Heart left ventricle (tissue), 16 donors: ENCODE results near the gene CYP4Z1. TPM values are rescaled to one million over a fixed set of nuclear protein-coding genes. Genes with fewer than 3 reads are reported as not detected.

Experiments used
- ATAC-seq, 4 donors: fragments of 200-7000 bp; cut with Tn5 transposase; one replicate each; pipeline ENCODE4 v1.9.1; 2020 to 2022; ENCODE audit warnings: moderate library complexity in 4 of 4, mild to moderate bottlenecking in 3 of 4, moderate number of reproducible peaks in 1 of 4
- DNase-seq, 5 donors: peaks; one replicate each; pipeline ENCODE4 v3.0.0-alpha.2; 2020
- H3K27ac ChIP-seq, 12 donors: fragments of 200-600 bp; sonication (generic) in 4 of 12; one replicate each; pipeline versions ENCODE4 v1.5.0 to v1.8.0; 2016 to 2022; ENCODE audit warnings: mild to moderate bottlenecking in 2 of 12
- H3K27me3 ChIP-seq, 9 donors: fragments of 200-600 bp; sonication (generic) in 2 of 9; one replicate each; pipeline versions ENCODE4 v1.5.1 to v1.8.0; 2016 to 2022; ENCODE audit warnings: mild to moderate bottlenecking in 3 of 9
- H3K36me3 ChIP-seq, 9 donors: fragments of 200-600 bp; sonication (generic) in 2 of 9; one replicate each; pipeline versions ENCODE4 v1.5.0 to v1.8.0; 2018 to 2022; ENCODE audit warnings: mild to moderate bottlenecking in 2 of 9
- H3K4me1 ChIP-seq, 12 donors: fragments of 200-600 bp; sonication (generic) in 4 of 12; one replicate each; pipeline versions ENCODE4 v1.5.0 to v1.8.0; 2016 to 2022; ENCODE audit warnings: mild to moderate bottlenecking in 3 of 12
- H3K4me3 ChIP-seq, 12 donors: fragments of 200-600 bp; sonication (generic) in 4 of 12; one replicate each; pipeline versions ENCODE4 v1.5.0 to v1.8.0; 2017 to 2022; ENCODE audit warnings: mild to moderate bottlenecking in 9 of 12, moderate library complexity in 4 of 12
- H3K9me3 ChIP-seq, 12 donors: fragments of 200-600 bp; sonication (generic) in 4 of 12; one replicate each; pipeline versions ENCODE4 v1.5.0 to v1.8.0; 2016 to 2022; ENCODE audit warnings: mild to moderate bottlenecking in 1 of 12
- CTCF ChIP-seq, 12 donors: fragments of 200-600 bp; sonication (generic) in 4 of 12; IDR thresholded peaks; one replicate each; pipeline versions ENCODE4 v1.5.0 to v1.8.0; 2018 to 2022; ENCODE audit warnings: antibody characterized with exemption in 12 of 12, mild to moderate bottlenecking in 5 of 12
- POLR2A ChIP-seq, 2 donors: fragments of 450-650 bp; IDR thresholded peaks; one replicate each; pipeline ENCODE4 v1.6.1; 2017; ENCODE audit warnings: antibody characterized with exemption in 2 of 2, mild to moderate bottlenecking in 2 of 2, moderate library complexity in 2 of 2
- WGBS, 4 donors: extraction: QIAGEN DNeasy Blood & Tissue Kit in 2 of 4; methylation state at CpG; one replicate each; pipeline versions ENCODE4 v1.1.5 to v1.1.7; 2013 to 2018; 5-methylcytosine and 5-hydroxymethylcytosine counted together
- intact Hi-C, 10 donors: fragments of 100-400 bp; cut with DNase I; formaldehyde crosslinking; loops; one replicate each; pipeline versions ENCODE4 v1.11.1 to v1.14.2; 2022
- polyA plus RNA-seq, 2 donors: library from polyadenylated mRNA; stranded (reverse); fragments of 200-250 nt; gene quantifications; one replicate each; pipeline ENCODE4 v1.2.3, GENCODE V29; 2013
- total RNA-seq, 9 donors: library from RNA; depleted of rRNA in 2 of 9; stranded (reverse); fragments of >200 nt in 2 of 9; fragmentation: NEBNext Ultra II Directional in 3 of 9; extraction: Animal tissue kit (Norgen Biotek cat#: 25700) in 3 of 9; gene quantifications; one replicate each; pipeline versions ENCODE4 v1.1.0 to v1.2.4, GENCODE V29; 2016 to 2023
- donor health status: ischemic (EF 13 %, LVEDD 7.1; RV severe dilation, severe dysfunction).
- donor health status: healthy with polysubstance abuse.
- donor health status: DM: no; HTN: yes; CAD: no.
- donor health status: DM: no; HTN: no; CAD: no.
- donor health status: ischemic (EF 25% LVEDD 6.9; RV normal size, moderate dysfunction).
- donor health status: ischemic (EF 25% LVEDD 5.7; RV mildly dilated, moderate dysfunction).
- donor health status: healthy.
- donor health status: DM: yes; HTN: yes; CAD: no.
- donor health status: ischemic (EF 35%, LVEDD 5.7; RV mildly dilated, moderate dysfunction).
- donor health status: nonischemic (EF 11% LVEDD 7.7; RV severe dilation, severe dysfunction).
- donor health status: DM: yes; HTN: yes; CAD: no.
- donor health status: PGD.
- donor health status: ischemic (EF 29% LVEDD 5.4; RV normal size, mild dysfunction).
- donor health status: nonischemic (EF 23%, LVEDD 6.1; RV moderate dilation, normal function).

Gene CYP4Z1
- total and polyA plus RNA-seq, 11 donors = 0.04 to 0.79 (median 0.31) TPM; not detected in 2

GRCh38 chr1:47161298-47162040 is 94.4 kb downstream of the CYP4Z1 start:
- TF ChIP-seq CTCF (IDR thresholded peaks at IDR 0.05) = no peak
- TF ChIP-seq POLR2A (IDR thresholded peaks at IDR 0.05) = no peak
- H3K27me3 ChIP-seq = peaks cover 0 to 10% (median 0%) of the 10 kb centered on the region in 9 donors
- peaks cover 0 to 3% (median 0%) of the 10 kb centered on the region in 12 donors for H3K9me3 ChIP-seq
- no peak overlapping the region for H3K4me3 ChIP-seq
- no peaks in the 10 kb centered on the region for H3K36me3 ChIP-seq
- WGBS, 4 donors = 61 to 71% (median 70%) methylated on average over 4 to 5 of the region's 5 CpGs
- H3K4me1 ChIP-seq = no peaks in the 10 kb centered on the region
- DNase-seq (no peak), ATAC-seq (no peak)
- intact Hi-C loops = no loop called here
- H3K27ac ChIP-seq = no peak overlapping the region

GRCh38 chr1:47164552-47164951 is 97.5 kb downstream of the CYP4Z1 start:
- Histone ChIP-seq H3K4me1 (no peaks in the 10 kb centered on the region), H3K27ac (no peak overlapping the region), H3K4me3 (no peak overlapping the region), H3K36me3 (no peaks in the 10 kb centered on the region), H3K9me3 (peaks cover 0 to 3% (median 0%) of the 10 kb centered on the region in 12 donors), H3K27me3 (peaks cover 0 to 10% (median 0%) of the 10 kb centered on the region in 9 donors)
- DNase-seq (no peak), ATAC-seq (no peak)
- TF ChIP-seq POLR2A (IDR thresholded peaks at IDR 0.05) (no peak), CTCF (IDR thresholded peaks at IDR 0.05) (no peak)
- intact Hi-C loops = no loop called here

Other genes starting within 250 kb of the CYP4Z1 start
- gene CYP4A11, start 125.8 kb upstream of the CYP4Z1 start, total RNA-seq = under 1 TPM in 1 of 9 donors, not detected in 8; 0.18 TPM
- under 1 TPM in 1 of 2 donors, not detected in 1; 0.06 TPM for gene CYP4A11, start 125.8 kb upstream of the CYP4Z1 start, polyA plus RNA-seq
- gene CYP4X1, start 43.6 kb upstream of the CYP4Z1 start, total RNA-seq = 1 to 10 TPM in 5 of 9 donors, under 1 TPM in 4; 0.81 to 4.2 (median 1.6) TPM
- 1 to 10 TPM; 1.3 to 2.2 TPM for gene CYP4X1, start 43.6 kb upstream of the CYP4Z1 start, polyA plus RNA-seq
- under 1 TPM in 1 of 9 donors, not detected in 8; 0.75 TPM for gene CYP4A22, start 70.2 kb downstream of the CYP4Z1 start, total RNA-seq
- gene CYP4A22, start 70.2 kb downstream of the CYP4Z1 start, polyA plus RNA-seq = under 1 TPM in 1 of 2 donors, not detected in 1; 0.08 TPM
- gene PDZK1IP1, start 122.8 kb downstream of the CYP4Z1 start, total RNA-seq = 1 to 10 TPM in 1 of 9 donors, under 1 TPM in 1, not detected in 7; 0.56 to 7.1 TPM
- not detected for gene PDZK1IP1, start 122.8 kb downstream of the CYP4Z1 start, polyA plus RNA-seq
- gene TAL1, start 165.0 kb downstream of the CYP4Z1 start, total RNA-seq = 1 to 10 TPM; 1.8 to 3.9 (median 3.4) TPM
- 1 to 10 TPM; 2.7 to 2.9 TPM for gene TAL1, start 165.0 kb downstream of the CYP4Z1 start, polyA plus RNA-seq
- 1 to 10 TPM in 2 of 9 donors, under 1 TPM in 7; 0.30 to 3.1 (median 0.81) TPM for gene STIL, start 246.9 kb downstream of the CYP4Z1 start, total RNA-seq
- gene STIL, start 246.9 kb downstream of the CYP4Z1 start, polyA plus RNA-seq = under 1 TPM; 0.19 to 0.30 TPM